Endothelial cell of umbilical vein (primary cell): ENCODE measurements around the gene C1orf167. TPM values are rescaled to one million over a fixed set of nuclear protein-coding genes. Genes with fewer than 3 reads are reported as not detected.

ENCODE experiments used
- BruUV-seq: library from RNA; stranded (reverse); fragments of 400-500 nt; replicated peaks from 2 replicates; lab custom pipeline; 2021; lab: Mats Ljungman, UMichigan
- CTCF ChIA-PET: fragments of 300-600, 350-600 bp; sonication (Branson Sonifier 250); formaldehyde crosslinking; loops from one replicate; lab custom pipeline; 2021; ENCODE audit warnings: antibody characterized with exemption, inconsistent platforms; lab: Charles Lee
- POLR2A ChIA-PET: fragments of 300-600, 350-600 bp; sonication (Branson Sonifier 250); formaldehyde crosslinking; loops from one replicate; lab custom pipeline; 2021; ENCODE audit warnings: antibody characterized with exemption, inconsistent platforms; lab: Charles Lee
- DNase-seq: peaks from one replicate; pipeline ENCODE4 v3.0.0-alpha.2; 2011; ENCODE audit warnings: low read depth, low spot score
- FAIRE-seq: peaks from 2 replicates; lab custom pipeline; 2011; peaks lifted over from hg19 to GRCh38; lab: Jason Lieb, UNC
- H2AFZ ChIP-seq: 2 replicates; pipeline ENCODE4 v1.6.0; 2012; ENCODE audit warnings: low read depth, low read length, control low read depth, inconsistent platforms
- H3K27ac ChIP-seq: 2 replicates; pipeline ENCODE4 v1.5.1; 2011; ENCODE audit warnings: low read depth, mild to moderate bottlenecking, control low read depth, low read length, moderate library complexity; ENCODE audit not compliant: insufficient read depth
- H3K27me3 ChIP-seq, 2 experiments: 2 replicates each; pipeline versions ENCODE4 v1.6.0 to v1.6.1; 2011; ENCODE audit warnings: low read length in 2 of 2, mixed read lengths in 1 of 2; ENCODE audit not compliant: control insufficient read depth in 2 of 2, insufficient read depth in 2 of 2
- H3K36me3 ChIP-seq, 2 experiments: 2 replicates in 1 of 2; 3 replicates in 1 of 2; pipeline ENCODE4 v1.5.1; 2011; ENCODE audit warnings: low read length in 2 of 2, mild to moderate bottlenecking in 1 of 2, moderate library complexity in 1 of 2; ENCODE audit not compliant: control insufficient read depth in 2 of 2, insufficient read depth in 2 of 2; ENCODE audit errors: extremely low read depth in 1 of 2
- H3K4me1 ChIP-seq: 3 replicates; pipeline ENCODE4 v1.5.1; 2011; ENCODE audit warnings: mild to moderate bottlenecking, low read length; ENCODE audit not compliant: control insufficient read depth, insufficient read depth; ENCODE audit errors: extremely low read depth
- H3K4me2 ChIP-seq: 2 replicates; pipeline ENCODE4 v1.6.1; 2011; ENCODE audit warnings: low read length, control low read depth, mixed read lengths; ENCODE audit not compliant: insufficient read depth
- H3K4me3 ChIP-seq, 3 experiments: fragments of 200-600 bp in 1 of 3; sonication (generic), shearing (Covaris generic) in 1 of 3; replicated peaks in 1 of 3; 2 replicates each; pipeline ENCODE4 v1.5.1; 2011 to 2016; ENCODE audit warnings: control low read depth in 3 of 3, low read length in 3 of 3, mild to moderate bottlenecking in 2 of 3, inconsistent platforms in 1 of 3, low read depth in 1 of 3, moderate library complexity in 1 of 3; ENCODE audit not compliant: insufficient read depth in 1 of 3
- H3K79me2 ChIP-seq: 2 replicates; pipeline ENCODE4 v1.6.0; 2012; ENCODE audit warnings: low read length, inconsistent platforms; ENCODE audit not compliant: control insufficient read depth, insufficient read depth
- H3K9ac ChIP-seq: replicated peaks from 2 replicates; pipeline ENCODE3; 2011; ENCODE audit warnings: low read length, control low read depth; ENCODE audit not compliant: insufficient read depth; ENCODE audit errors: extremely low read depth
- H3K9me1 ChIP-seq: replicated peaks from 3 replicates; pipeline ENCODE4 v1.6.0; 2011; ENCODE audit warnings: mild to moderate bottlenecking, low read length; ENCODE audit not compliant: control insufficient read depth, insufficient read depth; ENCODE audit errors: extremely low read depth
- H3K9me3 ChIP-seq: replicated peaks from 2 replicates; pipeline ENCODE4 v1.5.1; 2012; ENCODE audit warnings: low read length, inconsistent platforms; ENCODE audit not compliant: control insufficient read depth, insufficient read depth
- H4K20me1 ChIP-seq: replicated peaks from 2 replicates; pipeline ENCODE3; 2011; ENCODE audit warnings: mild to moderate bottlenecking, low read length; ENCODE audit not compliant: control insufficient read depth, insufficient read depth; ENCODE audit errors: extremely low read depth
- CTCF ChIP-seq, 2 donors: IDR thresholded peaks; 1 replicate in 1 of 2; 2 replicates in 1 of 2; pipeline ENCODE4 v1.5.1; 2011; ENCODE audit warnings: low read length in 2 of 2, mild to moderate bottlenecking in 2 of 2, moderate library complexity in 2 of 2, control low read depth in 1 of 2, inconsistent platforms in 1 of 2, low read depth in 1 of 2; ENCODE audit not compliant: insufficient read depth in 1 of 2; ENCODE audit errors: extremely low read depth in 1 of 2
- GATA2 ChIP-seq: IDR thresholded peaks from 2 replicates; pipeline ENCODE4 v1.7.0; 2011; ENCODE audit warnings: low read depth, mild to moderate bottlenecking, moderate library complexity, mixed read lengths, low read length; ENCODE audit not compliant: insufficient read length, insufficient read depth
- MAX ChIP-seq: IDR thresholded peaks from 2 replicates; pipeline ENCODE4 v1.6.1; 2011; ENCODE audit not compliant: insufficient read depth, insufficient read length
- MYC ChIP-seq: IDR thresholded peaks from one replicate; pipeline ENCODE4 v1.6.1; 2011; ENCODE audit warnings: mild to moderate bottlenecking, low read depth, low read length
- dilution Hi-C: fragments of 300-500 bp; cut with MboI; formaldehyde crosslinking; loops from one replicate; pipeline ENCODE4 v1.15.0; 2019; ENCODE audit warnings: low sequenced_read_pairs; ENCODE audit not compliant: extremely low pct_ligation_motif_present
- intact Hi-C: fragments of 100-400 bp; cut with micrococcal nuclease; formaldehyde crosslinking; loops from one replicate; pipeline ENCODE4 v1.10.0; 2022
- polyA plus RNA-seq, 4 experiments: library from polyadenylated mRNA; depleted of rRNA in 3 of 4; stranded (reverse) in 3 of 4; unstranded in 1 of 4; fragments of >200 nt; gene quantifications; 2 replicates each; pipeline versions ENCODE4 v1.2.1 to v1.2.3, GENCODE V29; 2011 to 2012; ENCODE audit warnings: missing spikeins in 1 of 4
- total RNA-seq: library from RNA; stranded (reverse); gene quantifications from 2 replicates; pipeline ENCODE4 v1.2.3, GENCODE V29; 2021

C1orf167 gene
- total and polyA plus RNA-seq, 2 donors (not counting 3 experiments of a cell fraction or from before 2014, with no cell fraction given), result not detected

GRCh38 chr1:11752359-11753088 lies 9.5 kb upstream of the C1orf167 start:
- DNase-seq (no peak), FAIRE-seq (no peak)
- no peak overlapping the region for H3K27ac ChIP-seq
- H3K9me3 ChIP-seq, result no peaks in the 10 kb centered on the region
- no peak overlapping the region for H2AFZ ChIP-seq
- no peak for TF ChIP-seq CTCF (IDR thresholded peaks at IDR 0.05; ENCODE audit: extremely low read depth in 1 of 2, insufficient read depth in 1 of 2, low read depth in 1 of 2, low read length in 2 of 2)
- no peak for TF ChIP-seq MAX
- no peak for TF ChIP-seq GATA2
- no peak for TF ChIP-seq MYC
- peaks cover 0 to 7% of the 10 kb centered on the region in 2 experiments for H3K36me3 ChIP-seq
- no peak overlapping the region for H3K4me3 ChIP-seq
- H3K27me3 ChIP-seq, result no peaks in the 10 kb centered on the region
- H3K79me2 ChIP-seq, result no peaks in the 10 kb centered on the region
- ChIA-PET POLR2A (no interaction called here), CTCF (interaction anchor here (0.7 to 1.1 kb wide), 2 partner anchors 8 to 88 kb away, joined by 3 to 4 read pairs; partner anchors contain the start of gene FBXO6)
- intact Hi-C loops (no loop called here), dilution Hi-C loops (no loop called here)
- H3K4me1 ChIP-seq, result no peaks in the 10 kb centered on the region
- H4K20me1 ChIP-seq, result no peaks in the 10 kb centered on the region
- no peaks in the 10 kb centered on the region for H3K9me1 ChIP-seq
- no TSS peak for BruUV-seq
- no peak overlapping the region for H3K4me2 ChIP-seq
- H3K9ac ChIP-seq, result no peak overlapping the region
